Uterus (tissue), 2 donors: ENCODE data around the gene H6PD.

Source experiments
- POLR2A ChIP-seq, 2 donors: fragments of 450-650 bp; IDR thresholded peaks; one replicate each; pipeline ENCODE4 v1.6.1; 2016; ENCODE audit warnings: antibody characterized with exemption in 2 of 2, mild to moderate bottlenecking in 1 of 2, moderate library complexity in 1 of 2
- TF ChIP-seq, protein P1 (sequence below), 4 experiments: fragments of 200-600 bp in 2 of 4; fragments of 450-650 bp in 2 of 4; sonication (generic) in 2 of 4; IDR thresholded peaks; one replicate each; pipeline ENCODE4 v1.5.1; 2016 to 2019; ENCODE audit warnings: antibody characterized with exemption in 4 of 4, mild to moderate bottlenecking in 2 of 4, moderate library complexity in 1 of 4

DNA sequence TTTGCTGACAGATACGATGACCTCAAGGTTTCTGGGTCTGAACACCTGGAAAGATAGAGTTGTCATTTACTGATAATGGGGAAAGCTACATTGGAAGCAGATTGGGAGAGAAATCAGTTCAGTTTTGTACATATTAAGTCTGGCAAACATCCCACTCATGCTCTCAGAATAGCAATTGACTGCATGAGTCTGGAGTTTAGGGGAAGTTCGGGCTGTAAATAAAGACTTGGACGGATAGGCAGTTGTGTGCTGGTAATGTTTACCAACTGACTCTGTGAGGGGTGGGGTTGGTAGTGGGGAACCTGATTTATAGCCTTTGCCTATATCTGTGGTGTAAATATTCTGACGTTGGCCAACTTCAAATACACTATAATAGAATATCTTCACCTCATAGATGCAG, 4.0 kb downstream of the H6PD start:
- TF ChIP-seq, protein P1, sequence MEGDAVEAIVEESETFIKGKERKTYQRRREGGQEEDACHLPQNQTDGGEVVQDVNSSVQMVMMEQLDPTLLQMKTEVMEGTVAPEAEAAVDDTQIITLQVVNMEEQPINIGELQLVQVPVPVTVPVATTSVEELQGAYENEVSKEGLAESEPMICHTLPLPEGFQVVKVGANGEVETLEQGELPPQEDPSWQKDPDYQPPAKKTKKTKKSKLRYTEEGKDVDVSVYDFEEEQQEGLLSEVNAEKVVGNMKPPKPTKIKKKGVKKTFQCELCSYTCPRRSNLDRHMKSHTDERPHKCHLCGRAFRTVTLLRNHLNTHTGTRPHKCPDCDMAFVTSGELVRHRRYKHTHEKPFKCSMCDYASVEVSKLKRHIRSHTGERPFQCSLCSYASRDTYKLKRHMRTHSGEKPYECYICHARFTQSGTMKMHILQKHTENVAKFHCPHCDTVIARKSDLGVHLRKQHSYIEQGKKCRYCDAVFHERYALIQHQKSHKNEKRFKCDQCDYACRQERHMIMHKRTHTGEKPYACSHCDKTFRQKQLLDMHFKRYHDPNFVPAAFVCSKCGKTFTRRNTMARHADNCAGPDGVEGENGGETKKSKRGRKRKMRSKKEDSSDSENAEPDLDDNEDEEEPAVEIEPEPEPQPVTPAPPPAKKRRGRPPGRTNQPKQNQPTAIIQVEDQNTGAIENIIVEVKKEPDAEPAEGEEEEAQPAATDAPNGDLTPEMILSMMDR (IDR thresholded peaks at IDR 0.05): no peak
- TF ChIP-seq POLR2A (IDR thresholded peaks at IDR 0.05): no peak
